ENCODE results near the gene TMEM242. TPM values are rescaled to one million over a fixed set of nuclear protein-coding genes. Genes with fewer than 3 reads are reported as not detected.
"Not testable (repeated sequence)": the region's sequence is repeated elsewhere in the genome, so short reads cannot be mapped to it uniquely, and the experiment has no call there.

TMEM242 gene
- total and polyA plus RNA-seq, 7 donors: 7.8 to 14.8 (median 14.0) TPM

- intact Hi-C loops (cut with DNase I): no loop called here
- Histone ChIP-seq H3K36me3 (ENCODE audit: insufficient read depth in 1 of 2, low read depth in 1 of 2) (no peaks in the 10 kb centered on the region), H3K27ac (no peak overlapping the region), H3K9me3 (no peaks in the 10 kb centered on the region), H3K4me3 (no peak overlapping the region), H3K27me3 (ENCODE audit: insufficient read depth in 3 of 3, low read length in 2 of 3) (peaks cover 0 to 4% (median 0%) of the 10 kb centered on the region in 3 donors), H3K4me1 (no peaks in the 10 kb centered on the region)
- 60 to 72% (median 61%) methylated on average over 4 of the region's 4 CpGs for WGBS, 3 donors
- no peak for TF ChIP-seq CTCF (IDR thresholded peaks at IDR 0.05)
- no peak for ATAC-seq
- DNase-seq: no peak
Measured at GRCh38 chr6:157343732-157344131, 20.4 kb upstream of the TMEM242 start.

GRCh38 chr6:157339432-157339831, 16.1 kb upstream of the TMEM242 start:
- 56 to 78% (median 77%) methylated on average over 1 of the region's 1 CpG for whole genome bisulfite sequencing, 3 donors
- no peak for TF ChIP-seq CTCF (IDR thresholded peaks at IDR 0.05)
- no peaks in the 10 kb centered on the region for H3K36me3 ChIP-seq (ENCODE audit: insufficient read depth in 1 of 2, low read depth in 1 of 2)
- H3K4me1 ChIP-seq: no peaks in the 10 kb centered on the region
- no peaks in the 10 kb centered on the region for H3K27me3 ChIP-seq (ENCODE audit: insufficient read depth in 3 of 3, low read length in 2 of 3)
- H3K4me3 ChIP-seq: no peak overlapping the region
- H3K9me3 ChIP-seq: no peaks in the 10 kb centered on the region
- intact Hi-C loops (cut with DNase I): loop anchor here in 1 of 2 donors (5.0 kb wide), 1 partner anchor 38 kb away; no protein-coding TSS in a partner anchor
- DNase-seq (no peak), ATAC-seq (no peak)
- H3K27ac ChIP-seq: no peak overlapping the region

GRCh38 chr6:157337751-157338150, 14.4 kb upstream of the TMEM242 start:
- H3K27me3 ChIP-seq (ENCODE audit: insufficient read depth in 3 of 3, low read length in 2 of 3): peaks cover 0 to 2% (median 0%) of the 10 kb centered on the region in 3 donors
- DNase-seq: no peak
- ATAC-seq: no peak

GRCh38 chr6:157337276-157337675, 14.0 kb upstream of the TMEM242 start:
- not testable (repeated sequence) for H3K4me3 ChIP-seq; H3K4me1 ChIP-seq; H3K9me3 ChIP-seq; H3K27ac ChIP-seq; DNase-seq; H3K27me3 ChIP-seq (ENCODE audit: insufficient read depth in 3 of 3, low read length in 2 of 3); ATAC-seq; H3K36me3 ChIP-seq (ENCODE audit: insufficient read depth in 1 of 2, low read depth in 1 of 2)
- WGBS, 3 donors: 78 to 87% (median 83%) methylated on average over 3 of the region's 3 CpGs
- intact Hi-C loops (cut with DNase I): loop anchor here in 1 of 2 donors (5.0 kb wide), 1 partner anchor 40 kb away; no protein-coding TSS in a partner anchor

More at GRCh38 chr6:157337751-157338150, 14.4 kb upstream of the TMEM242 start:
- TF ChIP-seq CTCF (IDR thresholded peaks at IDR 0.05): no peak
- Histone ChIP-seq H3K27ac (no peak overlapping the region), H3K9me3 (no peaks in the 10 kb centered on the region), H3K4me1 (no peaks in the 10 kb centered on the region), H3K4me3 (no peak overlapping the region), H3K36me3 (ENCODE audit: insufficient read depth in 1 of 2, low read depth in 1 of 2) (no peaks in the 10 kb centered on the region)
- 70 to 77% (median 73%) methylated on average over 2 of the region's 2 CpGs for WGBS, 3 donors
- intact Hi-C loops (cut with DNase I): loop anchor here in 1 of 2 donors (5.0 kb wide), 1 partner anchor 40 kb away; no protein-coding TSS in a partner anchor

- intact Hi-C loops (cut with DNase I): loop anchor here in 1 of 2 donors (5.0 kb wide), 1 partner anchor 41 kb away; no protein-coding TSS in a partner anchor
- 23 to 41% (median 29%) methylated on average over 6 of the region's 6 CpGs for WGBS, 3 donors
- Histone ChIP-seq H3K4me1 (no peaks in the 10 kb centered on the region), H3K4me3 (no peak overlapping the region), H3K36me3 (ENCODE audit: insufficient read depth in 1 of 2, low read depth in 1 of 2) (no peaks in the 10 kb centered on the region), H3K27me3 (ENCODE audit: insufficient read depth in 3 of 3, low read length in 2 of 3) (peaks cover 0 to 2% (median 0%) of the 10 kb centered on the region in 3 donors), H3K9me3 (no peaks in the 10 kb centered on the region), H3K27ac (no peak overlapping the region)
- no peak for DNase-seq
- peak; percentile 82 to 90 (median 86) for ATAC-seq
- TF ChIP-seq CTCF (IDR thresholded peaks at IDR 0.05): no peak
Measured at GRCh38 chr6:157335829-157336228, 12.5 kb upstream of the TMEM242 start.
